Mucosa of descending colon (tissue), 3 donors: ENCODE results near the gene LRRC38. TPM values are rescaled to one million over a fixed set of nuclear protein-coding genes. Genes with fewer than 3 reads are reported as not detected.

ENCODE experiments used
- ATAC-seq: fragments of 200-7000 bp; cut with Tn5 transposase; one replicate; pipeline ENCODE4 v1.9.1; 2020; ENCODE audit warnings: mild to moderate bottlenecking, moderate library complexity
- DNase-seq, 3 donors: peaks; one replicate each; pipeline ENCODE4 v3.0.0-alpha.2; 2020
- H3K36me3 ChIP-seq: fragments of 200-600 bp; one replicate; pipeline ENCODE4 v1.8.0; 2021; ENCODE audit warnings: low read depth, mild to moderate bottlenecking
- H3K4me1 ChIP-seq: fragments of 200-600 bp; one replicate; pipeline ENCODE4 v1.8.0; 2021; ENCODE audit warnings: low read depth, mild to moderate bottlenecking
- H3K4me3 ChIP-seq: fragments of 200-600 bp; one replicate; pipeline ENCODE4 v1.8.0; 2021; ENCODE audit warnings: mild to moderate bottlenecking
- H3K9me3 ChIP-seq: fragments of 200-600 bp; one replicate; pipeline ENCODE4 v1.8.0; 2021; ENCODE audit warnings: mild to moderate bottlenecking
- CTCF ChIP-seq: fragments of 200-600 bp; IDR thresholded peaks from one replicate; pipeline ENCODE4 v1.8.0; 2022; ENCODE audit warnings: antibody characterized with exemption, mild to moderate bottlenecking
- intact Hi-C, 2 donors: fragments of 100-400 bp; cut with DNase I in 1 of 2; cut with micrococcal nuclease in 1 of 2; formaldehyde crosslinking; loops; one replicate each; pipeline versions ENCODE4 v1.11.0 to v1.11.1; 2022; cut with DNase I, micrococcal nuclease
- total RNA-seq, 3 donors: library from RNA; stranded (reverse); fragmentation: NEBNext Ultra II Directional in 2 of 3; extraction: Animal tissue kit (Norgen Biotek cat#: 25700) in 2 of 3; gene quantifications; one replicate each; pipeline versions ENCODE4 v1.2.1 to v1.2.4, GENCODE V29; 2021 to 2023
- donor health status: DM: no; HTN: no; CAD: no; lungs with moderate emphysema.
- donor health status: DM: no; HTN: no; CAD: no.
- donor health status: DM: no; HTN: yes; CAD: no.

The LRRC38 gene
- total RNA-seq, 3 donors from 2014 or later: not detected

- Histone ChIP-seq H3K36me3 (no peaks in the 10 kb centered on the region), H3K4me3 (no peak overlapping the region), H3K9me3 (no peaks in the 10 kb centered on the region), H3K4me1 (no peaks in the 10 kb centered on the region)
- intact Hi-C loops: no loop called here
- DNase-seq (no peak), ATAC-seq (no peak)
- no peak for TF ChIP-seq CTCF
Observed at GRCh38 chr1:13495186-13495585, 18.6 kb downstream of the LRRC38 start.

- H3K9me3 ChIP-seq: no peaks in the 10 kb centered on the region
- no peaks in the 10 kb centered on the region for H3K4me1 ChIP-seq
- H3K4me3 ChIP-seq: no peak overlapping the region
- intact Hi-C loops: no loop called here
- DNase-seq: no peak
- H3K36me3 ChIP-seq: no peaks in the 10 kb centered on the region
- ATAC-seq: no peak
- no peak for TF ChIP-seq CTCF
Observed at GRCh38 chr1:13494712-13495111, 19.1 kb downstream of the LRRC38 start.

- no peak overlapping the region for H3K4me3 ChIP-seq
- no peak for DNase-seq
- no peaks in the 10 kb centered on the region for H3K4me1 ChIP-seq
- no peak for ATAC-seq
- intact Hi-C loops: no loop called here
- no peaks in the 10 kb centered on the region for H3K9me3 ChIP-seq
- no peak for TF ChIP-seq CTCF
- H3K36me3 ChIP-seq: no peaks in the 10 kb centered on the region
Observed at GRCh38 chr1:13494025-13494424, 19.8 kb downstream of the LRRC38 start.

GRCh38 chr1:13492711-13493110 lies 21.1 kb downstream of the LRRC38 start:
- TF ChIP-seq CTCF: no peak

GRCh38 chr1:13487957-13488356 lies 25.8 kb downstream of the LRRC38 start:
- Histone ChIP-seq H3K9me3 (no peaks in the 10 kb centered on the region), H3K4me1 (no peaks in the 10 kb centered on the region), H3K36me3 (no peaks in the 10 kb centered on the region), H3K4me3 (no peak overlapping the region)
- intact Hi-C loops: no loop called here
- ATAC-seq: no peak
- TF ChIP-seq CTCF: no peak
- no peak for DNase-seq

More at GRCh38 chr1:13492711-13493110, 21.1 kb downstream of the LRRC38 start:
- Histone ChIP-seq H3K4me3 (no peak overlapping the region), H3K9me3 (no peaks in the 10 kb centered on the region), H3K4me1 (no peaks in the 10 kb centered on the region), H3K36me3 (no peaks in the 10 kb centered on the region)
- DNase-seq: no peak
- no peak for ATAC-seq
- intact Hi-C loops: no loop called here

- DNase-seq (no peak), ATAC-seq (no peak)
- no peak for TF ChIP-seq CTCF
- Histone ChIP-seq H3K4me1 (no peaks in the 10 kb centered on the region), H3K4me3 (no peak overlapping the region), H3K36me3 (no peaks in the 10 kb centered on the region), H3K9me3 (no peaks in the 10 kb centered on the region)
- intact Hi-C loops: no loop called here
Observed at GRCh38 chr1:13487143-13487868, 26.5 kb downstream of the LRRC38 start.
